ENCODE measurements around the gene DNAAF9. TPM values are rescaled to one million over a fixed set of nuclear protein-coding genes. Genes with fewer than 3 reads are reported as not detected.

DNAAF9 gene
- total RNA-seq, 1 experiment from 2014 or later: 2.3 TPM

- Histone ChIP-seq H3K79me2 (ENCODE audit: low read length) (peaks cover 13% of the 10 kb centered on the region; the same call in 1 of the 2 replicates), H3K9me2 (replicated peaks; ENCODE audit: low read length) (no peaks in the 10 kb centered on the region), H3K27me3 (ENCODE audit: low read length) (no peaks in the 10 kb centered on the region), H2AFZ (ENCODE audit: low read length) (no peak overlapping the region), H3F3A (ENCODE audit: low read length, unreplicated experiment) (no peaks in the 10 kb centered on the region), H3K4me3 (ENCODE audit: low read length) (no peak overlapping the region), H3K4me2 (ENCODE audit: low read length) (no peak overlapping the region), H3K9ac (ENCODE audit: low read length) (no peak overlapping the region), H3K9me3 (ENCODE audit: low read length) (no peaks in the 10 kb centered on the region), H3K4me1 (ENCODE audit: insufficient read depth, low read length) (no peaks in the 10 kb centered on the region), H3K27ac (ENCODE audit: low read length) (no peak overlapping the region), H4K20me1 (ENCODE audit: low read length) (no peaks in the 10 kb centered on the region), H3K36me3 (ENCODE audit: low read depth, low read length) (no peaks in the 10 kb centered on the region)
- ChIA-PET CTCF (no interaction called here), POLR2A (ENCODE audit: unreplicated experiment) (no interaction called here)
- TF ChIP-seq EZH2phosphoT487 (IDR thresholded peaks at IDR 0.05; ENCODE audit: borderline replicate concordance, low read length): no peak
- intact Hi-C loops (cut with micrococcal nuclease): no loop called here
- peak; percentile 84 for ATAC-seq
- DNase-seq: peak; percentile 31
- BruUV-seq (replicated peaks): no TSS peak
These were observed 8.7 kb downstream of the DNAAF9 start for GRCh38 chr20:3398681-3399252.

GRCh38 chr20:3396492-3396891 lies 11.0 kb downstream of the DNAAF9 start:
- H3K4me3 ChIP-seq (ENCODE audit: low read length): no peak overlapping the region
- no peak overlapping the region for H3K4me2 ChIP-seq (ENCODE audit: low read length)
- intact Hi-C loops (cut with micrococcal nuclease): no loop called here
- H3F3A ChIP-seq (ENCODE audit: low read length, unreplicated experiment): no peaks in the 10 kb centered on the region
- peaks cover 8% of the 10 kb centered on the region; the same call in 1 of the 2 replicates for H3K79me2 ChIP-seq (ENCODE audit: low read length)
- H2AFZ ChIP-seq (ENCODE audit: low read length): no peak overlapping the region
- no peak for ATAC-seq
- H3K27ac ChIP-seq (ENCODE audit: low read length): no peak overlapping the region
- no peak overlapping the region for H3K9ac ChIP-seq (ENCODE audit: low read length)
- no peak for DNase-seq
- no peaks in the 10 kb centered on the region for H4K20me1 ChIP-seq (ENCODE audit: low read length)
- POLR2A ChIA-PET (ENCODE audit: unreplicated experiment): no interaction called here
- H3K4me1 ChIP-seq (ENCODE audit: insufficient read depth, low read length): no peaks in the 10 kb centered on the region
- no peaks in the 10 kb centered on the region for H3K36me3 ChIP-seq (ENCODE audit: low read depth, low read length)
- H3K9me2 ChIP-seq (replicated peaks; ENCODE audit: low read length): no peaks in the 10 kb centered on the region
- no peaks in the 10 kb centered on the region for H3K27me3 ChIP-seq (ENCODE audit: low read length)
- no peaks in the 10 kb centered on the region for H3K9me3 ChIP-seq (ENCODE audit: low read length)
- CTCF ChIA-PET: no interaction called here
- TF ChIP-seq EZH2 (IDR thresholded peaks at IDR 0.05; ENCODE audit: low read length, unreplicated experiment): no peak
- no peak for TF ChIP-seq CTCF (conservative IDR thresholded peaks at IDR 0.05; ENCODE audit: low read depth, low read length)
- TF ChIP-seq EZH2phosphoT487 (IDR thresholded peaks at IDR 0.05; ENCODE audit: borderline replicate concordance, low read length): no peak
- no TSS peak for BruUV-seq (replicated peaks)

- Histone ChIP-seq H3K79me2 (ENCODE audit: low read length) (no peaks in the 10 kb centered on the region; the same call in 1 of the 2 replicates), H4K20me1 (ENCODE audit: low read length) (no peaks in the 10 kb centered on the region), H3K9me3 (ENCODE audit: low read length) (no peaks in the 10 kb centered on the region), H3K27ac (ENCODE audit: low read length) (no peak overlapping the region), H3K4me2 (ENCODE audit: low read length) (no peak overlapping the region), H3K27me3 (ENCODE audit: low read length) (no peaks in the 10 kb centered on the region), H2AFZ (ENCODE audit: low read length) (no peak overlapping the region), H3K9ac (ENCODE audit: low read length) (no peak overlapping the region), H3F3A (ENCODE audit: low read length, unreplicated experiment) (no peaks in the 10 kb centered on the region), H3K4me3 (ENCODE audit: low read length) (no peak overlapping the region), H3K4me1 (ENCODE audit: insufficient read depth, low read length) (no peaks in the 10 kb centered on the region), H3K36me3 (ENCODE audit: low read depth, low read length) (no peaks in the 10 kb centered on the region), H3K9me2 (replicated peaks; ENCODE audit: low read length) (no peaks in the 10 kb centered on the region)
- POLR2A ChIA-PET (ENCODE audit: unreplicated experiment): no interaction called here
- DNase-seq: no peak
- TF ChIP-seq EZH2phosphoT487 (IDR thresholded peaks at IDR 0.05; ENCODE audit: borderline replicate concordance, low read length) (no peak), CTCF (conservative IDR thresholded peaks at IDR 0.05; ENCODE audit: low read depth, low read length) (no peak), EZH2 (IDR thresholded peaks at IDR 0.05; ENCODE audit: low read length, unreplicated experiment) (no peak)
- ATAC-seq: no peak
- CTCF ChIA-PET: no interaction called here
- intact Hi-C loops (cut with micrococcal nuclease): no loop called here
- BruUV-seq (replicated peaks): no TSS peak
These were observed 14.7 kb downstream of the DNAAF9 start for GRCh38 chr20:3392756-3393155.

All from PC-3 (cell line).